Erythroblast (primary cell): ENCODE data around the gene SLC37A2.
A peak's percentile ranks its signal among the peaks of the same experiment; 100 is the strongest.

Experiments used
- DNase-seq, 2 experiments: peaks; one replicate each; lab custom pipeline; 2025; lab: John Stamatoyannopoulos, UW
- GATA1 ChIP-seq: IDR thresholded peaks from 2 replicates; pipeline ENCODE4 v1.6.1; 2011; ENCODE audit warnings: low read depth, mild to moderate bottlenecking, control low read depth, low read length, moderate library complexity
- POLR2A ChIP-seq: IDR thresholded peaks from 2 replicates; pipeline ENCODE4 v1.6.1; 2011; ENCODE audit warnings: mild to moderate bottlenecking, low read length

SLC37A2 gene

DNA sequence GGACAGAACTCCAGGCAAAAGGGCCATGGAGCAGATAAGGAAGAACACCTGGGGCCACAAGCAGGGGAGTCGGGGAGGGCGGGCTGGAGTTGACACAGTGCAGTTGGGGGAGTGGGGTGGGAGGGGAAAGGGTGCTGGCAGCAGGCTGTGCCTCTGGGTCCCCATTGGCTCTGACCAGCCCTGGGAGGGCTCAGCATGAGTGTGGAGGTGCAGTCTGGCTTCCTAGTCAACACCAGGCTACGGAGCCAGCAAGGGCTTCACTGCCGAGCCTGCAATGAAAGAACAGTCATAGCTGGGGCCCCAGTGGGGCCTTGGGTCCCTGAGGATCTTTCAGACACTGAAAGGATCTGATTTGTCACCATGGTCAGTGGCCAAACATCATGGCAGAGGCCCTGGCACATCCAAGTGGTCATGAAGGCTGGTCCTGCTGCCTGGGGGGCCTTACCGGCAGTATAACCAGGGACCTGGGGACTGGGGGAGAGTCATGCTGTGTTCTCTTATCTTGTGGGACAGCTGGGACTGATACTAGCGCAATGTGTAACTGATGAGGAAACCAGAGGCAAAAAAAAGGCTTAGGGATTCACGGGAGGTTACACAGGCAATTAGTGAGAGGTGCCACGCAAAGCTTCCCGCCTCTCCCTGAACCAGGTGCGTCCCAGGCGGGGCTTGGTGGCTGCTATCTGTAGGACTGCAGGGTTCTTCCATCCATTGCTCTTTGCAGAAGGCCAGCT is 11.6 kb downstream of the SLC37A2 start:
- DNase-seq: peak; percentile 68
- no peak for TF ChIP-seq GATA1
- no peak for TF ChIP-seq POLR2A

DNA sequence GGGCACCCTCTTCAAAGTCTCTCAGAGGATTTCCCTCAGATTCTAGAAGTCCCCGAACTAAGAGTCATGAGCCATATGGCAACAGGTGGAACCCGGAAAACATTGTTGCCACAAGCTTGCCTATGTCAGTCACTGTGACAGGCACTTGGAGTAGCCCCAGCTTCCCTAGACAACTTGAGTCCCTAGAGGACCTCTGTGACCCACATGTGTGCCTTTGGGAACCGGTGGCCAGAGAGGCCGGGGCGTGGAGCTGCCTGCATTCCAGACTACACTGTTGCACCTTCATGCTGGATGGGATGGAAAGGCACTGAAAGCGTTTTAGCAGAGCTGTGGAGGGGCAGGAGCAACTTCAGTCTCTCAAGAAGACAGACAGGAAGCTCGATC is 12.1 kb downstream of the SLC37A2 start:
- DNase-seq: no peak
- TF ChIP-seq POLR2A (no peak), GATA1 (no peak)

DNA sequence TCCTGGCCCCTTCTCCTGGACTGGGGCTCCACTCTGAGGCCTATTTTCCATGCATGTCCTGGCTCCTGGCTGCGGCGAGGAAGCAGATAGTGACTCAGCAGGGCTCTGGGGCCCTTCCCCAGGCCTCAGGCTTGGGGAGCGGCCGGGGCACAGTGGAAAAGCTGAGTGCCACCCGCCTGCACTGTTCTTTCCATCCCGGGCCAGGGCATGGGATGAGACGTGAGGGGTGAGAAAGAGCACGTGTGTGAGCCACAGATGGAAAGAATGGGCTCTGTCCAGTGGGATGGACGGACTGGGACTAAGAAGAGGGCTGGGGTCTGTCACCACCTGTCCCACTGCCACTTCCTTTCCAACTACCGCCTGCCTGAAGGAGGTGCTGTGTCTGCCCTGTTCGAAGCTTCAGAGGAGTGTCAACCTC is 12.8 kb downstream of the SLC37A2 start:
- TF ChIP-seq POLR2A (no peak), GATA1 (no peak)

DNA sequence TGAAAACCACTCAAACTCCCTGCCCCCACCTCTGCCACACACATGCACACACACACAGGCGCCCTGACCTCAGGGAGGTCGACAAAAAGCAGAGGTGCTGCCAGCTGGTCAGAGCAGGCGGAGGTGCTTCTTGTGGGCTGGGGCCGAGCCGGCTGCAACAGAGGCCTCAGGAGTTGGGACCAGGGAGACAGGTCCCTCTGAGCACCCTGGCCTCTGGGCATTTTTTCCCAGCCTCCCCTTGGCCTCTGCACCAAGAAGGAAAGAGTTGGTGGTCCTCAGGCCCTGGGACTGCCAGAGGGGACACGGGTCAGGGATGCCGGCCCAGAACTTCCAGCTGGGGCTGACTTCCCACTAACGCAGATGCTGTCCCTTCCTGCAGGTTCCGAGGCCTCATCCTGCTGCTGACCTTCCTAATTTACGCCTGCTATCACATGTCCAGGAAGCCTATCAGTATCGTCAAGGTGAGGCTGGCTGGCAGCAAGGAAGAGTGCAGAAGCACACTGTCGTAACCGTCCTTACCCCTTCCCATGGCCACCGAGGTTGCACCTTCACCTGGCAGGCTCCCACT is 13.4 kb downstream of the SLC37A2 start:
- DNase-seq: no peak
- TF ChIP-seq GATA1: no peak
- no peak for TF ChIP-seq POLR2A

More for the DNA sequence above, 12.8 kb downstream of the SLC37A2 start:
- peak in 1 of 2 experiments; percentile 40 for DNase-seq

DNA sequence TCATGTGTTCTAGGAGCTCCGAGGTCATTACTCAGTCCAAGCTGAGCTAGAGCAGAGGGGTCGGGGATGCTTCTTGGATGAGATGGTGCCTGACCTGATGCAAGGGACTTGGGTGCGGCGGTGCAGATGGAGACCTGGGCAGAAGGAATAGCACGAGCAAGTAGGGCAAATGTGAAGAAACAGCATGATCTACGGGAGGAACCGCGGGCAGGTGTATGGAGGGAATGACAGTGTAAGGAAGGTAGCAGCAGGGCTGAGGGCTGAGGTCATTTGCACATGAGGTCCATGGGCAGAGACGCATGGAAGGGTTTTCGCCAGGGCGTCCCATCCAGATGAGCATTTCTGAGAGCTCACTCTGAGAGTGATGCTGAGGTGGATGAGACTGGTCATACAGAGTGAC is 14.9 kb downstream of the SLC37A2 start:
- TF ChIP-seq GATA1 (no peak), POLR2A (no peak)
- no peak for DNase-seq

DNA sequence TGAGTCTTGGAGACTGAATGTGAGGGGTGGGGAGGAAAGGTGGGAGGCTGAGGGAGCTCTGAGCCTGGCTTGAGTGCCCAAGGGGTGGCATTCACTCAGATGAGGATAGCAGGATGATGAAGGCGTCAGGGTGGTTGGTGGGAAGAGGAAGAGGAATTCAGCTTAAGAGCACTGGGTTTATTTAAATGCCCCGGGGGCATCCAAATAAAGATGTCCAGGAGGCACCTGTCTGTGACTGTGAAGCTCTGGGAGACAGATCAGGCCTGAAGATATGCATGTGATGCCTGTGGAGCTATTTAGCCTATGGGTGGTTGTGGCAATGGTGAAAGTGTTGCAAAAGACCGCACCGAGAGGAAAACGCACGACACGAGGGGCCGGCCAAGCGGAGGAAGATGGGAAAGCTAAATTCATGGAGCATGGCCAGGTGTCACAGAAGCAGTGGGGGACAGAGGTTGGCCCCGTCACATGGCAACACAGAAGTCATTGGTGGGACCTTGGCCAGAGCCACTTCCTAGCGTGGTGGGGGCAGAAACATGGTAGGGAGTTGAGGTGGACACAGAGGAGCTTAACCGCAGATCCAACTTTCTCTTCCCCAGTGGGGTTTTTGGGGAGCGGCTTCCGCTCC is 15.5 kb downstream of the SLC37A2 start:
- no peak for DNase-seq
- TF ChIP-seq POLR2A (no peak), GATA1 (no peak)

DNA sequence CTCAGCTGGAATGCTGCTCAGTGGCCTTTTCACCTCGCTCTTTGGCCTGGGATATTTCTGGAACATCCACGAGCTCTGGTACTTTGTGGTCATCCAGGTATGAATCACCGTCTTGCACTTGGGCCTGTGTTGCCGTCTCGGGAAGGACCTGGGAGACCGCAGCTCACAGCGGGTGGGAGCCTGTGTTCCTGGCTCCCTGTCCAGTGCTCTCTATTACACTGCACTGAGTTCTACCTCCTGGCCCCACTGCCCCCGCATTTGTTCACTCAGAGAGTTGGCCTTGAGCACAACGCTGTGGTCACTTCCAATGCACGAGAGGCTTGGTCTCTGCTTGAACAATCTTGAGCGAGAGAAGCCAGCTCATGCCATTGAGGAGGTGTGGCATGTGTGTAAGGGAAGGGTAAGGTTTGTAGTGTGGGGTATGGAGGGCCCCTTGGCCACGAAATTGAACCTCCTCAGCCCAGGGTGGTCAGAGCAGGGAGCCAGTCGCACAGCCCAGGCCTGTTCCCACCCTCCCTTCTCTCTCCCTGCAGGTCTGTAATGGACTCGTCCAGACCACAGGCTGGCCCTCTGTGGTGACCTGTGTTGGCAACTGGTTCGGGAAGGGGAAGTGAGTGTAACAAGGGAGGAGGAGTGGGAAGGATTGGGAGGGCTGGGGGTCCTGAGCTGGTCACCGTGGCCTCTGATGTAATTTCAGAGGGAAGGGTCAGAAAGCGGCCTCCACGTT is 16.2 kb downstream of the SLC37A2 start:
- TF ChIP-seq GATA1 (no peak), POLR2A (no peak)

DNA sequence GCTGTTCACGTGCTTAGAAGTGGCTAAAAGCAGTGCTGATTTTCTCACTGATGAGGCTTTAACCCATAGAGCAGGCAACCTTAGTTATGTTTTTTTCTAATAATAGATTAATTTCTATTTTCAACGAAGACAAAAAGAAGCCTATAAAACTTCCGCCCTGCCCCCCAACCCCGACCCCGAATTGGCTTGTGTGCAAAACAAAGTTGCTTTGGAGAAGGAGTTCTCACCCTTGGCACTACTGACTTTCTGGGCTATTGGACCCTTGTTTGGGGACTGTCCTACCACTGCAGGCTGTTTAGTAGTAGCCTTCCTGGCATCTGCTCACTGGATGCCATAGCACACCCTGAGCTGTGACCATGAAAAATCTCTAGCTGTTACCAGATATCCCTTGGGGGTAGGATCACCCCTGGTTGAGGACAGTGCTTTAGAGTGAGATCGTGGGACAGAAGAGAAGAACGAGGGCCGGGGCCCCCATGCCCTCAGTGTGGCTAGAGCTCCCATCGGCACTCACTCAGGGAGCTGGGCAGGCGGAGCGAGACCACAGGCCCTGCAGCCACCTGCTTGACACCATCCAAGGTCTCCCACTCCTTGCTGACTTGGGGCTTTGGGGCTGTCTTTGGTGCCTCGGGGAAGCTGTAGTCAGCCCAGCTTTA is 16.9 kb downstream of the SLC37A2 start:
- TF ChIP-seq POLR2A (no peak), GATA1 (no peak)
- no peak for DNase-seq

More for the DNA sequence above, 16.2 kb downstream of the SLC37A2 start:
- DNase-seq: no peak

DNA sequence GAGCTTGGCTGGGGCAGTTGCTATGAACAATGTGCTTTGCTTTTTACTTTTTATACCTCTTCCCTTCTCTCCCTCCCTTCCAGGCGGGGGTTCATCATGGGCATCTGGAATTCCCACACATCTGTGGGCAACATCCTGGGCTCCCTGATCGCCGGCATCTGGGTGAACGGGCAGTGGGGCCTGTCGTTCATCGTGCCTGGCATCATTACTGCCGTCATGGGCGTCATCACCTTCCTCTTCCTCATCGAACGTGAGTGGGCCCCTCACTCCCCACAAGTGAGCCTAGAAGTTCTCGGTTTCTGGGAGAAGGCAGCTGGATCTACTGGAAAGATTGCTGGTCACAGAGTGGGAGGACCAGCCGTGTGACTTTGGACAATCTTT is 17.4 kb downstream of the SLC37A2 start:
- no peak for DNase-seq
- TF ChIP-seq POLR2A (no peak), GATA1 (no peak)

DNA sequence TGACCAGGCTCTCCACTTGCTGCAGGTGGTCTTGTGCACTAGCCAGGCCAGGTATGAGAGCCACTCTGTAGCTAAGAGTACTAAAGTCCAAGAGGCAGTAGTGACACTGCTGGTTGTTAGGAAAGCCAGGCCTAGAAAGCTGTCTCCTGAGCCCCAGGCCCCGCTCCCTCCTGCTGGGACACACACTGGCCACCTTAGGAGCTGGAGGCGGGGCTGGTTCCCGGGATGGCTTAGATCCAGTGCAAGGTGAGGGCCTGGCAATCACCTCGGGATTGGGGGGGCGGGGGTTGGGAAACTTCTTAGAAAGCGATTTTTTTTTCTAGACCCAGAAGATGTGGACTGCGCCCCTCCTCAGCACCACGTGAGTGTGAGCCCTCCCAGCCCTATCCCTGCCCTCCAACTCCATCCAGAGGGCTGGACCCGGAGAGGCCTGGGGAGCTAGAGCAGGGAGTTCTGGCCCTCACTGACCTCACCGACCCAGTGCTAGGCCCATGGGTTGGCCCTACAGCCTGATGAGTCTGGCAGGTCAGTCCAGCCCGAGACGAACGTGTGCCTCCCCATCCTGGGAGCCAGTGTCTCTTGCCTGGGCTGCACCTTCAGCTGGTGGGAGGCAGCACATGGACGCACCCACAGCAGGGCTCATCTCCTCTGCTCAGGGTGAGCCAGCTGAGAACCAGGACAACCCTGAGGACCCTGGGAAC is 18.1 kb downstream of the SLC37A2 start:
- DNase-seq: no peak
- TF ChIP-seq GATA1: no peak
- no peak for TF ChIP-seq POLR2A

DNA sequence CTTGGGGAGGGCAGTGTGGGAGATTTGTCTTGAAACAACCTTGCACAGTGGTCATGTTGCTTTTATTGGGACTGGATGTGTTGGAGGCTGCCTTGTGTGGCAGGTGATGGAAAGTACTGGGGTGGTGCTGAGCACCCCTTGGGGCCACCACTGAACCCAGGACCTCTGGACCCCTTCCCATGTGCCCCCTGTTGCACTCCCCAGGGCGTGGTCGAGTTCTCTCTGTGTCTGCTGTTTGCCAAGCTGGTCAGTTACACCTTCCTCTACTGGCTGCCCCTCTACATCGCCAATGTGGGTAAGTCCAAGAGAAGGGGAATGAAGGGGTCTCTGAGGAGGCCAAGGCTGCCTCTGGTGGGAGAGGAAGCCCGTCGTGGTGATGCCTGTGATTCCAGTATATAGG is 18.9 kb downstream of the SLC37A2 start:
- DNase-seq: no peak
- no peak for TF ChIP-seq POLR2A
- TF ChIP-seq GATA1: no peak

DNA sequence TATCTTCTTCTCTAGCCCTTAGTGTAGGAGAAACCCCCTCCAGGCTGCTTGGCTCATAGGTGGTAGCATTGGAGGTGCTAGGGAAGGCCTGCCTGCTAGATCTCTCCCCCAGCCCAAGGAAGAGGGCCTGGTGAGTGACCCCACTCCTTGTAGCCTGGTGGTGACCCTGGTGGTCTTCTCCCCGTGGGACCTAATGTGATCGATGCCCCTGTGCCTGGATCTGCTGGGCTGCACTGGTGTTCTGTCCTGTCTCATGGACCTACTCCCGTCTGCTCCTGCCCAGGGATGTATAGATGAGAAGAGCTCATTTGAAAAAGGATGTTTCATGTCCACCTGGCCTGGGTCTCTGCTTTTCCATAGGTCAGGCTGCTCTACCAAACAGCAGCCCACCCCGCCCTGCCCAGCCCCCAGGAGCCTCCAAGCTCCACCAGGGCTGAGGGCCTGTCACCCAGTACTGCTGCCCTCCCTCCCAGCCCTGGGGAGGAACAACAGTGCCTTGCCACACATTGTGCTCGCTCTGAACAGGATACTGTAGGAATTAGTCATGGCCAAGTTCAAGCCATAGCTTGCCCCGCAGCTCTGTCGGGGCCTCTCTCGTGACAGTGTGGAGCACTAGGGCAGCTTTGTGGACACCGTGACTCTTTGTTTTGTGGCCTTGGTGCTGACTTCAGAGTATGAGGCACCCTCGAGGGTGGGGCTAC is 19.7 kb downstream of the SLC37A2 start:
- no peak for TF ChIP-seq GATA1
- TF ChIP-seq POLR2A: no peak
- DNase-seq: no peak
